Measurements from ENCODE around the gene GRIK3.

The GRIK3 gene

GRCh38 chr1:37010011-37010410 lies 24.3 kb downstream of the GRIK3 start:
- no peak for DNase-seq

DNA sequence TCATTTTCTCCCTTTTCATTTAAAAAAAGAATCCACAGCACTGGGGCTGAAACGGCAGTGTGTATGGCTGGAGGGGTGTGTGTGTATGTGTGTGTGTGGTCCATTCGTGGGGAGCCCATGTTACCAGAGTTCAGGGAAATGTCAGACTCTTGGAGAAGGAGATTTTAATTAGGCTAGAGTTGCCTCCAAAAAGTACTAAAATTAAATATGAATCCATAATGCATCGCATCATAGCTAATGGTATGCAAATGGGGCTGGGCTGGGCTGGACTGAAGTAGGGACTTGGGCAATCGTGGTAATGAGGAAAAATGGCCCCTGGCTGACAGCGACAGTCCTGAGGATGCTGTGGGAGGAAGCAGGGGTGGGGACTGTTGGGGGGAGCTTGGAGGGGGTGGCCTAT lies 24.8 kb downstream of the GRIK3 start:
- no peak for DNase-seq

- DNase-seq, result no peak
Observed at GRCh38 chr1:37006132-37006868, 28.0 kb downstream of the GRIK3 start.

GRCh38 chr1:37002898-37003297 lies 31.4 kb downstream of the GRIK3 start:
- DNase-seq, result no peak

DNA sequence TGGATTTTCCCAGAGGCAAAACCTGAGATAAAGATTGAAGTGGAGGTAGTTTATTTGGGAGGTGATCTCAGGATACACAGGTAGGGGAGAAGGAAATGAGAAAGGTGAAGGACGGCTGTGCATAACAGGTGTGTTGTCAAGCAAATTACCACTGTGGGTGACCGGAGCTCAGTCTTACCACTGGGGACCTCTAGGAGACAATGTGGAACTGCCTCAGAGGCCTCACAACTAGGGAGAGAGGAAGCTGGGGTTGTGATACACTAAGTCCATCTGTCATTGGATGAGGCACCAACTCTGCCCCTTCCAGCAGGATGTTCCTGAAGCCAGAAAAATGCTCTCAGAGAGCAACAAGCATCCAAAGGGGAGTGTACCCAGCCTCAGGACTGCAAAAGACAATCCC lies 32.6 kb downstream of the GRIK3 start:
- no peak for DNase-seq

DNA sequence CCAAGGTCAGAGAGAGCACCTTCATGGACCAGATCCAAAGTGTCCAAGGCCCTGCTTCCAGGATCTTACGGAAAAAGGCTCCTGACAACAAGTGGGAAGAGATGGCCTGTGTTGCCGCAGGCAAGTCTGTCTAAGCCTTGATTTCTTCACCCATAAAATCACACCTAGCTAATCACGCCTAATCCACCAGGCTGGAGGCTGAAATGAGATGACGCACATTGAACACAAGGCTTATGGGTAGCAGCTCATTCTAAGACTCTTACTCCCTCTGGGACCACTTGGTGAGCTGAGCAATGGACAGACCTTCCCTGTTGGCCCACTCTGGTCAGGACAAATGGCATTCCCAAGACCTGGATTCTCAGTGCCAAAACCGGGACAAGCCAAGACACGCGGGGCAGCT lies 38.2 kb downstream of the GRIK3 start:
- DNase-seq, result no peak

DNA sequence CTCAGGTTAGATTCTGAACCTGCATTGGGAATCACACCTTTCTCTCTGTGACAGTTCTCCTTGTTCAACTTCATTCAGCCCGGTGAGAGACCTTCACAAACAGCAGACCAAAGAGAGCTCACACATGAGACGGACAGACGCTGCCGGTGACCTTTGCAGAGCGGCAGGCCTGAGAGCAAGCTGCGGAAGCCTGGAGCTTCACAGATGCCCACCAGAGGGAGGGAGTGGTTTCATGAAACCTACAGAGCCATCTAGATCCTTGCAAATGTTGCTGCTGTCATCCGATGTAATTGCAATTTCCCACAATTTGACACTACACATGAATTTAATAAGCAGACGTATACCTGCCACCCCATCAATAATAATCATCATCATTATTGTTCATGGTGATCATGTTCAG lies 39.4 kb downstream of the GRIK3 start:
- no peak for DNase-seq

DNA sequence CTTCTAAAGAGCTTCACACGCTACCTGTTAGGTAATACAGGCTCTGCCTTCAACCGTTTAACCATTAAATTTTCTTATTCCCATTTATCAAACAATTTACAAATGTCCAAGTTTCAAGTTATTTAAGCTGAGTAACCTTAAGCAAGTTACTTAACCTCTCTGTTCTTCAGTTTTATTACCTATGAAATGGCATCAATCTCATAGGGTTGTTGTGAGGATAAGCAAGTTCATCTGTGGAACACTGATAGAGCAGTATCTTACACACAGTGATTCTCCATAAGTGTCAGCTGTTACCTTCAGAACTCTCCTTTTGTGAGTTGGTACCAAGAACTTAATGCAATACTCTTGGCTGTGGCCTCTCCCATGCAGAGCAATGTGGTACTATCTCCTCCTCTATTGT lies 40.0 kb downstream of the GRIK3 start:
- no peak for DNase-seq

GRCh38 chr1:36992139-36992943 lies 42.0 kb downstream of the GRIK3 start:
- DNase-seq, result no peak

DNA sequence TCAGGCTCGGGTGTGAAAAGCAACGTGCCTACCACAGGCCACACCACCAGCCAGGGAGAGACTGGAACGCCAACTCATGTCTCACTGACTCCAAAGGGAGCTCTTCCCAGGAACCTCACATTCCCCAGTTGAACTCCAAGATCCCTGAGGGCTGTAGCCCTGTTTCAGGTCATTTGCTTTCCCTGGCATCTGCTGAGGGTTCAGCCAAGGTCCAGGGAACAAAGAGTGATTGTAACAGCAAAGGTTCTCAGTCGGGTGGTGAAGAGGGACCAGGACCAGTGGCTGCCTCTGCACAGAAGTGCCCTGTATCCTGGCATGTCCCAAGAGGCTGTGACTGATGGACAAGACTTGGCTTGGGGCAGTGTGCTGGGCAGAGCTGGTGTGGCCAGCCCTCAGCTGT lies 42.8 kb downstream of the GRIK3 start:
- no peak for DNase-seq

GRCh38 chr1:36990928-36991327 lies 43.4 kb downstream of the GRIK3 start:
- DNase-seq, result no peak

DNA sequence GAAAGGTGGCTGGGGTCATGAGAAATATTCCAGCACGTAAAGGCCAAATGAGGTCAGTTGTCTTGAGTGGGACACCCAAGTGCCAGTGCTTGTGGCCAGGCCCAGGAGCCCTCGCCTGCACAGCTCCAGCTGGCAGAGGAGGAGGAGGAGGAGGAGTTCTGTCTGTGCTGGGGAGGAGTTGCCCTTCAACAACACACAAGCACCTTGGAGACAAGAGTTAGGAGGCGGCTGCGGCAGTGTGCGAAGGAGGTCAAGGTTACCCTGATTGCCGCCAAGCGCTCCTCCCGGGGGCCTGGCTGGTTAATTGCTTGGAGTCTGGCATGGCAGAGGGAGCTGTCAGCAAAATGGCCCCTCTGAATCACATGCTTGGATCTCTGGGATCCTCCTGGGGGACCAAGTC lies 45.1 kb downstream of the GRIK3 start:
- no peak for DNase-seq

DNA sequence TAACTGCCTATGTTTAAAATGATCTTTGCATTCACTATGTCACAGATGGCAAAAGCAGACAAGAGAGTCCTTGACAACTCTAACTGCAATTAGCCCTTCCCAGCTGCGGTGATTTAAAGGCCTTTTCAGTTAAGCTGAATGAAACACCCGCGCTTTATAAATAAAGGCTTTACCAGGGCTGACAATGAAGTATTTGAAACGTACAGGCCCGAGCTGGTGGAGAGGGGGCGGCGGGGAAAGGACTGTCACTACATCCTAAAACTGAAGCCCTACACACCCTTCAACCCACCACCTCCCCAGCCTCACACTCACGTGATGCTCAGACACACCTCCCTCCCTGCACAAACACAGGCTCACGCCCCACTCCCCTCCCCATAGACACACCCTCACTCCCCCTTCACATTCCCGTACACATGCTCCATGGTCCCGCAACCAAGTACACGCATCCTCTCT lies 45.5 kb downstream of the GRIK3 start:
- no peak for DNase-seq

DNA sequence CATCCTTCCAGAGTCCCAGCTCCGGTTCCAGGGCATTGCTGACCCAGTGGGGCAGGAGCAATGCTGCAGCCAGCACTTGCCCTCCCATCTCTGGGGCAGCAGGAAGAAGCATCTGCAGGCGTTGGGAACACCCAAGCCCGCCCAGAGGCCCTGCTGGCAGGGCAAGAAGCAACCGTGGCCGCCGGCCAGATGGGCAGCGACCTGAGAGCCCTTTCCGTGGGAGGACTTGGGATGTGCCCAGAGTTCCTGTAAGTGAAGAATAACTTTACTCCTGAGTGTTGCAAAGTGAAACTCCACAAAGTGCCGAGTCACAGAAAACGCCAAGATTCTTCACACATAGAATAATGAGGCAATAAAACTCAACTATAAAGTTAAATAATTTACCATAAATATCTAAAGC lies 46.0 kb downstream of the GRIK3 start:
- DNase-seq, result no peak

GRCh38 chr1:36987276-36987675 lies 47.0 kb downstream of the GRIK3 start:
- DNase-seq, result no peak

DNA sequence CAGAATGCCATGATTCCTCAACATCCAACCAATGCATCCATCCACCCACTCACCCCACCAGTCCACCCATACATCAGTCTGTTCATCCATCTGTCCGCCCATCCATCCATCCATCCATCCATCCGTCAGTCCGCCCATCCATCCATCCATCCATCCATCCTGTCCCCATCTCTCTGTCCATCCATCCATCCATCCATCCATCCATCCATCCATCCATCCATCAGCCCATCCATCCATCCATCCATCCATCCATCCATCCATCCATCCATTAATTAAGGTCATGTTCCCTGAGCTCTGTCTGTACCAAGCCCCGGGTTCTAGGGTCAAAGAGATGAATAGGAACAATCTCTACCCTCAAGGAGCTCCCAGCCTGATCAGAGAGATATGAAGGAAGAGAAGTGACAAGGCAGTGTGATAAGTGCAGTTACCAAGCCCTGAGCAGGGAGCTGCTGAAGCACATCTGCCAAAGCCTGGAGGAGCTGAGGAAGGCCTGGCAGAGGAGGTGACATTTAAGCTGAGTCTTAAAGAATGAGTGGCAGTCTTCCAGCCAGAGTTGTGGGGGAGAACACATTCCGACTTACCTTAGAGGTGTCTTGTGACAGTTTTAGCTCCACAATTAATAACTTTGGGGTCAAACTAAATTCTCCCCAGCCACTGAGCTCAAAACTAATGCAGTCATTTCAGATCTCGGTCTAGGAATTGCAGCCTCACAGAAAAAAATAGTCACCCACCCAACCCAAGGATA lies 47.9 kb downstream of the GRIK3 start:
- DNase-seq, result no peak

- DNase-seq, result no peak
Observed at GRCh38 chr1:36984675-36985074, 49.6 kb downstream of the GRIK3 start.

GRCh38 chr1:36984026-36984425 lies 50.3 kb downstream of the GRIK3 start:
- DNase-seq, result no peak

- DNase-seq, result no peak
Observed at GRCh38 chr1:36982709-36983108, 51.6 kb downstream of the GRIK3 start.

- DNase-seq, result no peak
Observed at GRCh38 chr1:36981771-36982622, 52.3 kb downstream of the GRIK3 start.

- DNase-seq, result no peak
Observed at GRCh38 chr1:36981126-36981525, 53.2 kb downstream of the GRIK3 start.

- DNase-seq, result no peak
Observed at GRCh38 chr1:36977731-36978406, 56.4 kb downstream of the GRIK3 start.
